BE2C (cell line): ENCODE data around the gene CRYBG2.

ENCODE experiments used
- DNase-seq: peaks from one replicate; pipeline ENCODE4 v3.0.0-alpha.2; 2020
- H3K27me3 ChIP-seq: fragments of 250-450 bp; sonication (Bioruptor Pico); 2 replicates; pipeline ENCODE4 v1.5.1; 2020; ENCODE audit warnings: mild to moderate bottlenecking
- H3K36me3 ChIP-seq: fragments of 250-450 bp; sonication (Bioruptor Pico); 2 replicates; pipeline ENCODE4 v1.5.1; 2020; ENCODE audit warnings: mild to moderate bottlenecking
- H3K4me1 ChIP-seq: fragments of 250-450 bp; sonication (Bioruptor Pico); 2 replicates; pipeline ENCODE4 v1.5.1; 2020
- H3K4me3 ChIP-seq: 2 replicates; pipeline ENCODE4 v1.5.1; 2011; ENCODE audit warnings: low read depth, low read length
- H3K9me3 ChIP-seq: fragments of 250-450 bp; sonication (Bioruptor Pico); 2 replicates; pipeline ENCODE4 v1.5.1; 2020
- CTCF ChIP-seq: IDR thresholded peaks from 2 replicates; pipeline ENCODE4 v1.5.1; 2012; ENCODE audit warnings: mild to moderate bottlenecking, low read depth, low read length

CRYBG2 gene

GRCh38 chr1:26358411-26359384 is 4.8 kb upstream of the CRYBG2 start:
- peaks cover 24% of the 10 kb centered on the region for H3K27me3 ChIP-seq
- TF ChIP-seq CTCF = no peak
- no peak for DNase-seq
- H3K9me3 ChIP-seq = no peaks in the 10 kb centered on the region
- H3K4me3 ChIP-seq = no peak overlapping the region
- no peaks in the 10 kb centered on the region for H3K36me3 ChIP-seq
- H3K4me1 ChIP-seq = no peaks in the 10 kb centered on the region

GRCh38 chr1:26357121-26357602 is 3.2 kb upstream of the CRYBG2 start:
- Histone ChIP-seq H3K36me3 (no peaks in the 10 kb centered on the region), H3K4me3 (no peak overlapping the region), H3K9me3 (no peaks in the 10 kb centered on the region), H3K27me3 (peaks cover 24% of the 10 kb centered on the region), H3K4me1 (no peaks in the 10 kb centered on the region)
- no peak for DNase-seq
- TF ChIP-seq CTCF = no peak

GRCh38 chr1:26356106-26356505 is 2.2 kb upstream of the CRYBG2 start:
- Histone ChIP-seq H3K4me3 (no peak overlapping the region), H3K27me3 (peaks cover 21% of the 10 kb centered on the region), H3K9me3 (no peaks in the 10 kb centered on the region), H3K36me3 (no peaks in the 10 kb centered on the region), H3K4me1 (no peaks in the 10 kb centered on the region)
- TF ChIP-seq CTCF = no peak
- no peak for DNase-seq

GRCh38 chr1:26354972-26355371 is 1.0 kb upstream of the CRYBG2 start:
- no peak for DNase-seq
- Histone ChIP-seq H3K27me3 (peaks cover 10% of the 10 kb centered on the region), H3K36me3 (no peaks in the 10 kb centered on the region), H3K4me3 (no peak overlapping the region), H3K9me3 (no peaks in the 10 kb centered on the region), H3K4me1 (no peaks in the 10 kb centered on the region)
- no peak for TF ChIP-seq CTCF

- H3K9me3 ChIP-seq = no peaks in the 10 kb centered on the region
- H3K4me3 ChIP-seq = no peak overlapping the region
- no peaks in the 10 kb centered on the region for H3K4me1 ChIP-seq
- no peaks in the 10 kb centered on the region for H3K36me3 ChIP-seq
- no peaks in the 10 kb centered on the region for H3K27me3 ChIP-seq
- no peak for TF ChIP-seq CTCF
- no peak for DNase-seq
Observed at GRCh38 chr1:26353210-26353859, 595 bp downstream of the CRYBG2 start.

- no peaks in the 10 kb centered on the region for H3K27me3 ChIP-seq
- no peaks in the 10 kb centered on the region for H3K4me1 ChIP-seq
- no peaks in the 10 kb centered on the region for H3K36me3 ChIP-seq
- H3K4me3 ChIP-seq = no peak overlapping the region
- TF ChIP-seq CTCF = no peak
- DNase-seq = no peak
- no peaks in the 10 kb centered on the region for H3K9me3 ChIP-seq
Observed at GRCh38 chr1:26352338-26352679, 1.6 kb downstream of the CRYBG2 start.
